MM.1S (cell line): ENCODE data around the gene PEAK1.

ENCODE experiments used
- CTCF ChIP-seq: fragments of 300-600 bp; sonication (generic); IDR thresholded peaks from 2 replicates; pipeline ENCODE4 v1.5.1; 2016; ENCODE audit warnings: antibody characterized with exemption, low read length, mixed read lengths
- EZH2 ChIP-seq: fragments of 300-600 bp; sonication (generic); optimal IDR thresholded peaks from 2 replicates; pipeline ENCODE3; 2017; ENCODE audit warnings: low read depth, mild to moderate bottlenecking, antibody characterized with exemption, low read length, mixed read lengths
- EZH2phosphoT487 ChIP-seq: fragments of 300-600 bp; sonication (generic); IDR thresholded peaks from 2 replicates; pipeline ENCODE4 v1.6.1; 2018; ENCODE audit warnings: antibody characterized with exemption, low read length

GRCh38 chr15:77349666-77350065, 70.2 kb downstream of the PEAK1 start:
- no peak for TF ChIP-seq CTCF
- no peak for TF ChIP-seq EZH2phosphoT487
- no peak for TF ChIP-seq EZH2
